ENCODE data around the gene EFEMP2.
A peak's percentile ranks its signal among the peaks of the same experiment; 100 is the strongest.

Gene EFEMP2

GRCh38 chr11:65885231-65885630 lies 12.6 kb upstream of the EFEMP2 start:
- no peak overlapping the region for H2AFZ ChIP-seq (ENCODE audit: insufficient read depth, low read length, poor library complexity)
- H3K4ac ChIP-seq (ENCODE audit: low read depth, low read length) = no peak overlapping the region
- H3K4me2 ChIP-seq (ENCODE audit: low read length) = no peak overlapping the region
- H3K9me3 ChIP-seq (ENCODE audit: insufficient read depth, low read depth, low read length) = no peaks in the 10 kb centered on the region
- H3K4me3 ChIP-seq (ENCODE audit: low read depth, low read length) = no peak overlapping the region
- no peaks in the 10 kb centered on the region for H3K27me3 ChIP-seq (ENCODE audit: insufficient read depth, low read length)
- H3K9ac ChIP-seq (ENCODE audit: low read length) = no peak overlapping the region
- peaks cover 12 to 20% of the 10 kb centered on the region in 2 experiments for H3K4me1 ChIP-seq (ENCODE audit: control insufficient read depth in 1 of 2, insufficient read depth in 2 of 2, low read length in 2 of 2)
- no peak overlapping the region for H2AK5ac ChIP-seq (ENCODE audit: low read length)
- H2BK120ac ChIP-seq (ENCODE audit: insufficient read depth, low read length, poor library complexity) = no peak overlapping the region
- no peak overlapping the region for H3K18ac ChIP-seq (ENCODE audit: low read length)
- H4K91ac ChIP-seq (ENCODE audit: low read depth, low read length) = no peak overlapping the region
- H3K23ac ChIP-seq (ENCODE audit: low read length) = no peak overlapping the region
- H2BK12ac ChIP-seq (ENCODE audit: low read length) = no peak overlapping the region
- no peak overlapping the region for H2BK5ac ChIP-seq (ENCODE audit: low read depth, low read length, poor library complexity)
- WGBS (ENCODE audit: extremely low coverage, insufficient coverage, insufficient read length) = no CpG with 5 or more reads among the region's 7 CpGs
- no peak for DNase-seq
- peaks cover 14% of the 10 kb centered on the region for H3K79me1 ChIP-seq (ENCODE audit: low read length)
- H3K36me3 ChIP-seq (ENCODE audit: control insufficient read depth in 1 of 2, insufficient read depth in 2 of 2, low read length in 2 of 2) = peaks cover 46 to 49% of the 10 kb centered on the region in 2 experiments
- H4K8ac ChIP-seq (ENCODE audit: low read depth, low read length) = no peak overlapping the region
- no peak overlapping the region for H3K27ac ChIP-seq (ENCODE audit: low read depth, low read length)
- peaks cover 2% of the 10 kb centered on the region for H3K79me2 ChIP-seq (ENCODE audit: control insufficient read depth, insufficient read depth, low read length, poor library complexity)
- no peak overlapping the region for H3K14ac ChIP-seq (ENCODE audit: low read length)
- no peak overlapping the region for H4K12ac ChIP-seq (ENCODE audit: low read depth, low read length)

DNA sequence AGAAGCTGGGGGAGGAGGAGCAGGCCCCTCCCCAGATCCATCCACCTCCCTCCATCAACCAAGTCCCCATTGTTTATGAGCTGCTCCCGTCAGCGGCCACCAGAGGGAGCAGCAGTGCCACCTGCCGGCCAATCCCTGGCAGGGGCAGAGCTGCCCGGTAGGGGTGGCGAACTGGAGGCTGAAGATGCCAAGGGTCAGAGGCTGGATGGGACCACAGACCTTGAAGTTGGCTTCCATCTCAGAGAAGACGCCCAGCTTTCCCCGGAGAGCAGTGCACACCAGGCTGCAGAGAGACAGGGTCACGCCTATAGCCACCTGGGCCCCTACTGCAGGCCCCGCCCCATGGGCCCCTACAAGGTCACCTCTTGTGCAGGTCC lies 12.1 kb upstream of the EFEMP2 start:
- no peak overlapping the region for H3K14ac ChIP-seq (ENCODE audit: low read length)
- no peak overlapping the region for H3K9ac ChIP-seq (ENCODE audit: low read length)
- peaks cover 9 to 16% of the 10 kb centered on the region in 2 experiments for H3K4me1 ChIP-seq (ENCODE audit: control insufficient read depth in 1 of 2, insufficient read depth in 2 of 2, low read length in 2 of 2)
- H3K23ac ChIP-seq (ENCODE audit: low read length) = no peak overlapping the region
- H2BK5ac ChIP-seq (ENCODE audit: low read depth, low read length, poor library complexity) = no peak overlapping the region
- H3K27me3 ChIP-seq (ENCODE audit: insufficient read depth, low read length) = no peaks in the 10 kb centered on the region
- H4K91ac ChIP-seq (ENCODE audit: low read depth, low read length) = no peak overlapping the region
- WGBS (ENCODE audit: extremely low coverage, insufficient coverage, insufficient read length) = no CpG with 5 or more reads among the region's 9 CpGs
- no peak overlapping the region for H2BK12ac ChIP-seq (ENCODE audit: low read length)
- H3K4me2 ChIP-seq (ENCODE audit: low read length) = no peak overlapping the region
- H3K27ac ChIP-seq (ENCODE audit: low read depth, low read length) = no peak overlapping the region
- no peak overlapping the region for H4K12ac ChIP-seq (ENCODE audit: low read depth, low read length)
- H3K9me3 ChIP-seq (ENCODE audit: insufficient read depth, low read depth, low read length) = no peaks in the 10 kb centered on the region
- no peak overlapping the region for H2AFZ ChIP-seq (ENCODE audit: insufficient read depth, low read length, poor library complexity)
- DNase-seq = peak; percentile 62 to 90
- no peak overlapping the region for H2AK5ac ChIP-seq (ENCODE audit: low read length)
- H2BK120ac ChIP-seq (ENCODE audit: insufficient read depth, low read length, poor library complexity) = no peak overlapping the region
- H3K4ac ChIP-seq (ENCODE audit: low read depth, low read length) = no peak overlapping the region
- no peak overlapping the region for H4K8ac ChIP-seq (ENCODE audit: low read depth, low read length)
- peaks cover 2% of the 10 kb centered on the region for H3K79me2 ChIP-seq (ENCODE audit: control insufficient read depth, insufficient read depth, low read length, poor library complexity)
- peaks cover 46 to 49% of the 10 kb centered on the region in 2 experiments for H3K36me3 ChIP-seq (ENCODE audit: control insufficient read depth in 1 of 2, insufficient read depth in 2 of 2, low read length in 2 of 2)
- H3K79me1 ChIP-seq (ENCODE audit: low read length) = peaks cover 12% of the 10 kb centered on the region
- H3K18ac ChIP-seq (ENCODE audit: low read length) = no peak overlapping the region
- H3K4me3 ChIP-seq (ENCODE audit: low read depth, low read length) = no peak overlapping the region

DNA sequence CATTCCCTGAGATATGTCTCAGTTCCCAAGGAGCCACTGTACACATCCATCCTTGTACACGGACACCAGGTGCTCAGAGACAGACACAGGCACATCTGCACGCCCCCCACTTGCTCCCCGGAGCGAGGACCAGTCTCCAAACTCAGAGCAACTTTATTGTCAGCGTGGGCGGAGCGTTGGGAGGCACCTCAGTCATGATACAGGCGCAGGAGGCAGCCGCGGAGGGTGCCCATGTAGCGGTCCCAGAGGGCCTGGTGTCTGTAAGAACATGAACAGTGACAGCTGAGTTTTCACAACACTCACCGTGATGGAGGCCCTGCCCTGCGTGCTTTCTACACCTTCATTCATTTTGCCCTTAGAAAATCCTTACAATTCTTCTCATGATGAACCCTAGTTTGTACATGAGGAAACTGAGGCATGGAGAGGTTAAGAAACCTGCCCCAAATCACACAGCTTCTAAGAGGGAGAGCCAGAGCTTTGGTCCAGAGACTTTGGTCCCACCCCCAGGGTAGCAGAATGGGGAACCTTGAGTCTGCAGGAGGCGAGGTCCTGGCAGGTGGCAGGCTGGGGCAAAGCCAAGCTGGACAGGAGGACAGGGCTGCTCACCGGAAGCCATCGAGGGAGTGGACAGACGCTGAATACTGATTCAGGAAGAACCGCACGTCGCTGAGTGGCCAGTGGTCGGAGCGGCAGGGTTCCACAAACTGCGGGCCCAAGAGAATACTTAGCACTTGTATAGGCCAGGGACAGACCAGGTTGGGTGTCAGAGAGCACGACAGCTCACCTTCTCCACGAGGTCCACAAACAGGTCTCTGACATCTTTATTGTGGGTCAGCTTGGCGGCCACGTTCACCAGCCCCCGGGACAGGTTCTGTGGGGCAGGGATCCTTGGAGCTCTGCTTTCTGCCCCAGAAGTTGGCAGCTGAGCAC lies 11.5 kb upstream of the EFEMP2 start:
- H3K36me3 ChIP-seq (ENCODE audit: control insufficient read depth in 1 of 2, insufficient read depth in 2 of 2, low read length in 2 of 2) = peaks cover 46 to 49% of the 10 kb centered on the region in 2 experiments
- H2BK5ac ChIP-seq (ENCODE audit: low read depth, low read length, poor library complexity) = no peak overlapping the region
- no peak overlapping the region for H3K9ac ChIP-seq (ENCODE audit: low read length)
- H3K27me3 ChIP-seq (ENCODE audit: insufficient read depth, low read length) = no peaks in the 10 kb centered on the region
- H3K4me1 ChIP-seq (ENCODE audit: control insufficient read depth in 1 of 2, insufficient read depth in 2 of 2, low read length in 2 of 2) = peaks cover 8 to 15% of the 10 kb centered on the region in 2 experiments
- no peak overlapping the region for H2AK5ac ChIP-seq (ENCODE audit: low read length)
- no peak overlapping the region for H2BK12ac ChIP-seq (ENCODE audit: low read length)
- no peak overlapping the region for H3K4me3 ChIP-seq (ENCODE audit: low read depth, low read length)
- H3K18ac ChIP-seq (ENCODE audit: low read length) = no peak overlapping the region
- no peak overlapping the region for H3K14ac ChIP-seq (ENCODE audit: low read length)
- peaks cover 2% of the 10 kb centered on the region for H3K79me2 ChIP-seq (ENCODE audit: control insufficient read depth, insufficient read depth, low read length, poor library complexity)
- no peak for DNase-seq
- H2BK120ac ChIP-seq (ENCODE audit: insufficient read depth, low read length, poor library complexity) = no peak overlapping the region
- H3K27ac ChIP-seq (ENCODE audit: low read depth, low read length) = no peak overlapping the region
- H2AFZ ChIP-seq (ENCODE audit: insufficient read depth, low read length, poor library complexity) = no peak overlapping the region
- no peak overlapping the region for H3K4me2 ChIP-seq (ENCODE audit: low read length)
- H4K12ac ChIP-seq (ENCODE audit: low read depth, low read length) = no peak overlapping the region
- no peaks in the 10 kb centered on the region for H3K9me3 ChIP-seq (ENCODE audit: insufficient read depth, low read depth, low read length)
- no peak overlapping the region for H4K91ac ChIP-seq (ENCODE audit: low read depth, low read length)
- WGBS (ENCODE audit: extremely low coverage, insufficient coverage, insufficient read length) = no CpG with 5 or more reads among the region's 28 CpGs
- H3K79me1 ChIP-seq (ENCODE audit: low read length) = peaks cover 10% of the 10 kb centered on the region
- no peak overlapping the region for H4K8ac ChIP-seq (ENCODE audit: low read depth, low read length)
- H3K23ac ChIP-seq (ENCODE audit: low read length) = no peak overlapping the region
- no peak overlapping the region for H3K4ac ChIP-seq (ENCODE audit: low read depth, low read length)

GRCh38 chr11:65883058-65883761 lies 10.6 kb upstream of the EFEMP2 start:
- no peak overlapping the region for H2AK5ac ChIP-seq (ENCODE audit: low read length)
- H2BK120ac ChIP-seq (ENCODE audit: insufficient read depth, low read length, poor library complexity) = no peak overlapping the region
- no peak overlapping the region for H3K9ac ChIP-seq (ENCODE audit: low read length)
- peaks cover 6 to 10% of the 10 kb centered on the region in 2 experiments for H3K4me1 ChIP-seq (ENCODE audit: control insufficient read depth in 1 of 2, insufficient read depth in 2 of 2, low read length in 2 of 2)
- peaks cover 2% of the 10 kb centered on the region for H3K79me2 ChIP-seq (ENCODE audit: control insufficient read depth, insufficient read depth, low read length, poor library complexity)
- no peak for DNase-seq
- no peak overlapping the region for H3K4ac ChIP-seq (ENCODE audit: low read depth, low read length)
- H2AFZ ChIP-seq (ENCODE audit: insufficient read depth, low read length, poor library complexity) = no peak overlapping the region
- peaks cover under 1% of the 10 kb centered on the region for H3K9me3 ChIP-seq (ENCODE audit: insufficient read depth, low read depth, low read length)
- H2BK12ac ChIP-seq (ENCODE audit: low read length) = no peak overlapping the region
- no peaks in the 10 kb centered on the region for H3K27me3 ChIP-seq (ENCODE audit: insufficient read depth, low read length)
- H4K12ac ChIP-seq (ENCODE audit: low read depth, low read length) = no peak overlapping the region
- H4K91ac ChIP-seq (ENCODE audit: low read depth, low read length) = no peak overlapping the region
- H4K8ac ChIP-seq (ENCODE audit: low read depth, low read length) = no peak overlapping the region
- no peak overlapping the region for H3K18ac ChIP-seq (ENCODE audit: low read length)
- H3K14ac ChIP-seq (ENCODE audit: low read length) = no peak overlapping the region
- H2BK5ac ChIP-seq (ENCODE audit: low read depth, low read length, poor library complexity) = no peak overlapping the region
- H3K36me3 ChIP-seq (ENCODE audit: control insufficient read depth in 1 of 2, insufficient read depth in 2 of 2, low read length in 2 of 2) = peaks cover 46 to 49% of the 10 kb centered on the region in 2 experiments
- H3K23ac ChIP-seq (ENCODE audit: low read length) = no peak overlapping the region
- no peak overlapping the region for H3K27ac ChIP-seq (ENCODE audit: low read depth, low read length)
- H3K4me3 ChIP-seq (ENCODE audit: low read depth, low read length) = no peak overlapping the region
- H3K4me2 ChIP-seq (ENCODE audit: low read length) = no peak overlapping the region
- no CpG with 5 or more reads among the region's 13 CpGs for WGBS (ENCODE audit: extremely low coverage, insufficient coverage, insufficient read length)
- H3K79me1 ChIP-seq (ENCODE audit: low read length) = peaks cover 5% of the 10 kb centered on the region
